ENCODE results near the gene CTNNA1.

The CTNNA1 gene

GRCh38 chr5:138937392-138938387, 184.5 kb downstream of the CTNNA1 start:
- no peak for DNase-seq

- DNase-seq: no peak
These were observed 185.3 kb downstream of the CTNNA1 start for GRCh38 chr5:138938526-138938925.

GRCh38 chr5:138942066-138942465, 188.8 kb downstream of the CTNNA1 start:
- DNase-seq: no peak

DNA sequence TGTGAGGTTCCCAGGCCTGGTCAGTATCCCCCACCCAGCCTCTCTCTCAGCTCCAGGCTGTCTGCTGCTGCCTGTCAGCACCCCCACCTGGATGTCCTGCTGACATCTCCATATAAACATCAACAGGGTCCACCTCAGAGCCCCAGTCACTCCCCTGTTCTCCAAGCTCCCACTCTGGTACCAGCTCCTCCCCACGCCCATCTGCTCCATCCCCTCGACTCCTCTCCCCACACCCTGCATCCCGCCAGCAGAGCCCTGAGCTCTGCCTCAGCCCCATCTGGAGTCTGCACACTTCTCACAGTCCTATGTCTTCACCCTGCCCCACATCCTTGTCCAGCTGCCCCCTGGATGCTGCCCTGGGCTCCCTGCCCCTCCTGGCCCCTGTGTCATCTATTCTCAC, 189.6 kb downstream of the CTNNA1 start:
- DNase-seq: no peak

- DNase-seq: no peak
These were observed 190.5 kb downstream of the CTNNA1 start for GRCh38 chr5:138943599-138944173.

- no peak for DNase-seq
These were observed 191.5 kb downstream of the CTNNA1 start for GRCh38 chr5:138944527-138945322.

DNA sequence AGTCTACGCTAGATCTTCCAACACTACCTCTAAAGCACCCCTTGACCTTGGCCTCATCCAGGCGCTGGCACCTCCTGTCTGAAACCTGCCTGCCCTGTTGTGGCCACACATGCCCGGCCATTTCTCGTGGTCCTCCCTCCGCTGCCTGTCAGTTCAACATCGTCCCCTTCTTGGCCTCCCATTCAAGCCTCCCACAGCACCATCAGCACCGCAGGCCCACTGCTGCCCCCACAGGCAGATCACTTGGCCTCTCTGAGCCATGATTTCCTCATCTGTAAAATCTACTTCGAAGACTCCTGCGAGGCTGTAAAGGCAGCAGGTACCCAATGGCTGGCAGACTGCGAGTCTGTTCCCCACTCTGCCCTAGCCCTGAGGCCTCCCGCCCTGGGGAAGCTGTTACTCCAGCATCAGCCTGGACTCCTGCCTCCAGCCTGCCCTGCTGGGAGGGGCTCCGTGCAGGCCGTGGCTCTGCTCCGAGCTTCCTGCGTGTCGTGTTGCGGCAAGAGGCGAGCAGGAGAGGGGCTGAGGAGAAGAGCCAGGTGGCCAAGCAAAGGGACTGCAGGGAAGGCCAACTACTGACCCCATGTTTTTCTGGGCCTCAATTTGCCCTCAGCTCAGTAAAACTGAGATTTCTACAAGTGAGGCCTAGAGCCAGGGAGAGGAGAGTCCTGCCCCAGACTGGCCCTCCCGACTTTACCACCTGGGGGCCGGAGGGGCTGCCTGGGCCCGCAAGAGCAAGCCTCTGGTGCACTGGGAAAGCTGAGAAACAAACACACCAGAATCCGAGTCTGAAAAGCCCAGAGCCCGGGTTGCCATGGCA, 192.4 kb downstream of the CTNNA1 start:
- no peak for DNase-seq

DNA sequence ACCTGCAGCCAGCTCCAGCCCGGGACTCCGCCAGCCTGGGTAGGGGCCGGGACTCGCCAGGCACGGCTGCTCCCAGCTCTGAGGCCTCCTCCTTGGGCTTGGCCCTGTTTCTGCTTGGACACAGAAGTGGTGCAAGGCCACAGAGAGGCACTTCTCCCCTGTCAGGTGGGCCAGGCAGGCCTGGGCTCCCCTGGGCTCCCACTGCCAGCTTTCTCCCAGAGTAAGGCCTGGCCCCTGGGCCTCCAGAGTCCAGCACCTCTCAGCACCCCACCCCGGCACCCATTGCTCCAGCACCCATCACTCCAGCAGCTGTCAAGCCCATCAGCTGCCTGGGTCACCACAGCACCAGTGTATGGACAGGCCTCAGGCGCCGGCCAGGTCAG, 193.0 kb downstream of the CTNNA1 start:
- DNase-seq: no peak

DNA sequence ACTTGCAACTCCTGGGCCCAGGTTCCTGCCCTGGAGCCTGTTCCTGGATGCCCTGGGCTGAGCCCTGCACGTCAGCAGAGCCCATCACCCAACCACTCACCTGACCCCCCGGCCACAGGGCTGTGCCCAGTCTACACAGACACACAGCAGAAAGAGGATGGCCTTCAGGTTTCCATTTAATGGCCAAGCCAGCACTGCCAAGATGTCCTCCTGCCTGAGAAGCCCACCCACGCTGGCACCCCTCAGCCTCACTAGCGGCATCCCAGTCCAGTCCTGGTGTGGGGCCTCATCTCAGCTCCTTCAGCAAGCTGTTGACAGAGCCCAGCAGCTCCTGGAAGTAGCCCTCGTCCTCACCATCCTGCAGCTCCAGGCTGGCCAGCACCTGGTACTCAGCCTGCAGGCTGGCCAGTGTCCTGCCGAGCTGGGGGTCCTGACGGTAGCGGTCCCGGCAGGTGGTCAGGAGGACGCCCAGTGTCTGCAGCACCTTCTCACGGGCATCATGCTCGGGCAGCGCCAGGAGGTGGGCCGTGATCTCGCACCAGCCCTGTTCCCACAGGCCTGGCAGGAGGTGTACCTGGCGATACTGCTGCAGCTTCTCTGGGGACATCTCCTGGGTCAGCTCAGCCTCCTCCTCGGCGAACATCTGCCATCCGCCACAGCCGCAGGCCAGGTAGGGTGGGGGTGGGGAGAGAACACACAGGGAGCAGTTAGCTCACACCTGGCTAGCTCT, 193.8 kb downstream of the CTNNA1 start:
- no peak for DNase-seq

GRCh38 chr5:138947780-138948179, 194.6 kb downstream of the CTNNA1 start:
- DNase-seq: no peak

- no peak for DNase-seq
These were observed 195.4 kb downstream of the CTNNA1 start for GRCh38 chr5:138948471-138949222.

- DNase-seq: no peak
These were observed 196.0 kb downstream of the CTNNA1 start for GRCh38 chr5:138949223-138949574.

DNA sequence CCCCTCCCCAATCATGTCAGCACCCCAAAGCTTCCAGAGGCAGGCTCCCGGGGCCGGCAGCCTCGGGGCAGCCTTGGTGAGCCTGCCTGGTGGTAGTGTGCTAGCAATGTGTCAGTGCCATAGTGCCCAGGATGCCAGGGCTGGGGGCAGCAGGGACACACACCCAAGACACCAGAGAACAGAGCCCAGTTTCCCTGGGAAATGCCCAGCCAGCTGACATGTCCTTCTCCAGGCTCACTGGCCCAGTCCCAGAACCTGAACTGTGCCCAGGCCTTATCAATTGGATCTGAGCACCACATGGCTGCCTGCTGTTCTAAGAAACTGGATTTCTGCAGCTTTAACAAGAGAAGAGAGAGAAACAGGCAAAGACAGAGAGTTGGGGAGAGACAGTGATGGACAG, 196.8 kb downstream of the CTNNA1 start:
- DNase-seq: no peak

- no peak for DNase-seq
These were observed 197.3 kb downstream of the CTNNA1 start for GRCh38 chr5:138950421-138951031.

DNA sequence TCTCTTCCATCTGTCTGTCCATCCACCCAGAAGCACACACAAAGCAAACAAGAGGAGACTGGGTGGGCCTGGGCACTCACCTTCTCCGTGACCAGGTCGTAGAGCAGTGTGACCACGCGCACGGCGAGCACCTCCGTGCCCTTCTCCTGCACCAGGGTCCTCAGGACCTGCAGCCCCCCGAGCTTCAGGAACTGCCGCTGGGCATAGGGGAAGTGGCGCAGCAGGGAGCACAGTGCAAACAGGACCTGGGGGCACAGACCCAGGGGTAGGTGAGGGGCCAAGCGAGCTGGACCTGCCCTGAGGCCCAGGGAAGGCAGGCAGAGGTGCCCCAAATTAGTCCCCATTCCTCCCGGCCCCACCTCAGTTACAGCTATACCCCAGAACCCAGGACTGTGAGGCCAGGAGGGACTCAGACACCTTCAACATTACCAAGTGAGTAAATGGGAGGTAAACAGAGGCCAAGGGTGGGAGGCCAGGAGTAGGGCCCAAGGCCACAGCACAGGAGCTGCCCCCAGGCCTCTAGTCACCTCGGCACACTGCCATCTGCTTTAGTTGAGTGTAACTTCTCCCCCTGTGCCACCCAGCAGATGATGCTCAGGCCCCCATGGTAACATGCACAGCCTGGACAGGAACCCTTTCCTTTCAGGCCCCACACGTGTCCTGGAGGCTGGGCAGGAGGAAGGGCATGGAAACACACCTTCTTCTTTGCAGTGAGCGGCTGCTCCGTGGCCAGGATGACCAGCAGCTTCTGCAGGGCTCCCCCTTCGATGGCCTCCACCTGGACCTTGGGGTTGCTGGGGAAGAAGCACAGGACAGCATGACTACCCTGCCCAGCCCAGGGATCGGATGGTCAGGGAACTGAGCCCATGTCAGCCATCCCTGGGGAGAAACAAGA, 198.1 kb downstream of the CTNNA1 start:
- DNase-seq: no peak

GRCh38 chr5:138951986-138952735, 198.9 kb downstream of the CTNNA1 start:
- DNase-seq: no peak

- no peak for DNase-seq
These were observed 199.7 kb downstream of the CTNNA1 start for GRCh38 chr5:138952962-138953361.

DNA sequence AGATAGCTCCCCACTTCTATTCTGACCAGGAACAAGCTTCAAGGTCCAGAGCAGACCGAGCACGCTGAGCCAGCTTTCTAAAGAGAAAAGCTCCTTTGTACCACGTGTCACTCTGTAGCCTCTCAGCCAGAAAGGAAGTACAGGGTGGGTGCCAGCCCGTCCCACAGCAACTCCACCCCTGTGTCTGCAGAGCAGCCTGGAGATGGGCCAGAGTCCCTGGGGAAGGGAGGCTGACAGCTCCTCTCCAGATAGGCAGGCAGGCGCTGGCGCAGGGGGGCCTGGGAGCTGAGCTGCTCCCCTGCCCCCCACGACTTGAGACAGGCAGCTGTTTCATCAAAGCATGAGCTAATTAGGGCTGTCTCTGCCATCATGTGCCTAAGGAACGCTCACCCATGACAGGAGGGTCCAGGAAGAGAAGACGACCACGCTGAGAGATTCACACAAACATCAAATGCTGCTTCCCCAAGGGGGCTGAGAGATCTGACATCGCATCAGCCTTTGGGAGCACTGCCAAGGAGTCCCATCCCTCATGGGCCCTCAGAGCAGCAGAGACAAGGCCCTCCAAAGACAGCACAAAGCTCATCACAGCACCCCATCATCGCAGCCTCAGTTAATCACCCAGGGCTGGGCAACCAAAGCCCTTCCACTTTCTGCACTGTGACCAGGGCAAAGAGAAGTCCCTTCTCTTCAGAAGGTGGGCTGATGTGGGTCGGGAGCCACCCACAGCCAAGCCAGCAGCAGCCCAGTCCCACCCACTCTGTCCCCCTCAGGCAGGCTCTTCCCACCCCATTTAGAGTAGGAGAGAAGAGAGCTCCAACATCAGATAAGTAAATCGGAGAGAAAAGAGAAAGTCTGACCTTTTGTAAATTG, 200.4 kb downstream of the CTNNA1 start:
- DNase-seq: no peak
